GM12891 (cell line): Measurements from ENCODE around the gene ITGA1.
"Not testable (repeated sequence)": the region's sequence is repeated elsewhere in the genome, so short reads cannot be mapped to it uniquely, and the experiment has no call there.

ENCODE experiments used
- DNase-seq: peaks from one replicate; pipeline ENCODE4 v3.0.0; 2011; ENCODE audit warnings: low spot score; ENCODE audit not compliant: insufficient read length
- FAIRE-seq: peaks from 2 replicates; lab custom pipeline; 2011; peaks lifted over from hg19 to GRCh38; lab: Jason Lieb, UNC
- PAX5 ChIP-seq: IDR thresholded peaks from 2 replicates; pipeline ENCODE4 v1.6.1; 2011; ENCODE audit warnings: low read length, moderate library complexity, mild to moderate bottlenecking; ENCODE audit not compliant: insufficient read depth, severe bottlenecking
- POLR2A ChIP-seq: IDR thresholded peaks from 2 replicates; pipeline ENCODE4 v1.6.1; 2011; ENCODE audit warnings: low read depth, low read length, control low read depth
- POLR2AphosphoS5 ChIP-seq: IDR thresholded peaks from 2 replicates; pipeline ENCODE4 v1.6.1; 2011; ENCODE audit warnings: low read depth, low read length, control low read depth
- POU2F2 ChIP-seq: IDR thresholded peaks from 2 replicates; pipeline ENCODE4 v1.6.1; 2011; ENCODE audit warnings: low read depth, mild to moderate bottlenecking, control low read depth, low read length, moderate library complexity
- SPI1 ChIP-seq: IDR thresholded peaks from 2 replicates; pipeline ENCODE4 v1.6.1; 2011; ENCODE audit warnings: low read depth, low read length, control low read depth
- TAF1 ChIP-seq: IDR thresholded peaks from 2 replicates; pipeline ENCODE4 v1.6.1; 2011; ENCODE audit warnings: low read depth, low read length, control low read depth

The ITGA1 gene

GRCh38 chr5:52948418-52949076 lies 160.8 kb downstream of the ITGA1 start:
- peak; percentile 95 for FAIRE-seq
- DNase-seq = peak; percentile 20
- TF ChIP-seq POLR2A (no peak), POLR2AphosphoS5 (no peak), PAX5 (no peak), SPI1 (peak; percentile 87), POU2F2 (no peak), TAF1 (no peak)

- FAIRE-seq (no peak), DNase-seq (no peak)
- TF ChIP-seq POLR2AphosphoS5 = no peak
- no peak for TF ChIP-seq TAF1
- no peak for TF ChIP-seq SPI1
- TF ChIP-seq PAX5 = no peak
- no peak for TF ChIP-seq POU2F2
- no peak for TF ChIP-seq POLR2A
Measured at GRCh38 chr5:52950686-52951085, 163.0 kb downstream of the ITGA1 start.

- FAIRE-seq (no peak), DNase-seq (no peak)
- TF ChIP-seq POU2F2 (no peak), TAF1 (no peak), SPI1 (no peak), POLR2A (no peak), POLR2AphosphoS5 (no peak), PAX5 (no peak)
Measured at GRCh38 chr5:52952483-52952882, 164.8 kb downstream of the ITGA1 start.

- FAIRE-seq (no peak), DNase-seq (no peak)
- TF ChIP-seq POLR2AphosphoS5 (no peak), TAF1 (no peak), POLR2A (no peak), PAX5 (no peak), SPI1 (no peak)
Measured at GRCh38 chr5:52956014-52956413, 168.3 kb downstream of the ITGA1 start.

- FAIRE-seq = no peak
- TF ChIP-seq PAX5 (no peak), POLR2A (no peak), POU2F2 (no peak), SPI1 (no peak), POLR2AphosphoS5 (no peak), TAF1 (no peak)
- DNase-seq = no peak
Measured at GRCh38 chr5:52956915-52957747, 169.4 kb downstream of the ITGA1 start.

GRCh38 chr5:52961274-52961681 lies 173.6 kb downstream of the ITGA1 start:
- DNase-seq (no peak), FAIRE-seq (no peak)
- TF ChIP-seq POLR2AphosphoS5 (no peak), POLR2A (no peak), SPI1 (no peak), POU2F2 (no peak), TAF1 (no peak), PAX5 (no peak)

GRCh38 chr5:52963636-52964035 lies 175.9 kb downstream of the ITGA1 start:
- no peak for FAIRE-seq
- TF ChIP-seq POLR2AphosphoS5 = no peak
- TF ChIP-seq SPI1 = no peak
- TF ChIP-seq PAX5 = no peak
- no peak for TF ChIP-seq TAF1
- TF ChIP-seq POLR2A = no peak
- no peak for DNase-seq

GRCh38 chr5:52964138-52964537 lies 176.4 kb downstream of the ITGA1 start:
- no peak for TF ChIP-seq POU2F2
- TF ChIP-seq POLR2A = no peak
- no peak for TF ChIP-seq TAF1
- no peak for TF ChIP-seq PAX5
- no peak for TF ChIP-seq SPI1
- TF ChIP-seq POLR2AphosphoS5 = no peak
- DNase-seq (no peak), FAIRE-seq (no peak)

- DNase-seq, FAIRE-seq: not testable (repeated sequence)
Measured at GRCh38 chr5:52976157-52976556, 188.4 kb downstream of the ITGA1 start.

- TF ChIP-seq PAX5 = no peak
- no peak for TF ChIP-seq POLR2AphosphoS5
- no peak for TF ChIP-seq SPI1
- TF ChIP-seq POU2F2 = no peak
- no peak for TF ChIP-seq TAF1
- no peak for TF ChIP-seq POLR2A
- DNase-seq (no peak), FAIRE-seq (no peak)
Measured at GRCh38 chr5:52977264-52977897, 189.7 kb downstream of the ITGA1 start.
